HL-60/S4 treated with phorbol 12-myristate 13-acetate at 8.2 ng/mL for 4 days and 3 days (cell line): ENCODE results near the gene RASGRP1.
"Not testable (repeated sequence)": the region's sequence is repeated elsewhere in the genome, so short reads cannot be mapped to it uniquely, and the experiment has no call there.

Source experiments
- in situ Hi-C: fragments of 300-500 bp; cut with MboI; formaldehyde crosslinking; loops from 2 replicates; pipeline ENCODE4 v1.15.0; 2022; ENCODE audit warnings: low sequenced_read_pairs

RASGRP1 gene

GRCh38 chr15:38564557-38565286 lies at the start of gene RASGRP1:
RASGRP1 (minus strand) TSS chr15:38564814; CDS start chr15:38564628, 186 bp downstream.
- in situ Hi-C loops = no loop called here

GRCh38 chr15:38613085-38613484 lies 48.5 kb upstream of the RASGRP1 start:
- in situ Hi-C loops = no loop called here

- in situ Hi-C loops = no loop called here
Measured at GRCh38 chr15:38612159-38612863, 47.7 kb upstream of the RASGRP1 start.

- in situ Hi-C loops = no loop called here
Measured at GRCh38 chr15:38611228-38611627, 46.6 kb upstream of the RASGRP1 start.

GRCh38 chr15:38610748-38611147 lies 46.1 kb upstream of the RASGRP1 start:
- in situ Hi-C loops = no loop called here

GRCh38 chr15:38609097-38609738 lies 44.6 kb upstream of the RASGRP1 start:
- in situ Hi-C loops = no loop called here

GRCh38 chr15:38608682-38609081 lies 44.1 kb upstream of the RASGRP1 start:
- in situ Hi-C loops = no loop called here

- in situ Hi-C loops = no loop called here
Measured at GRCh38 chr15:38605744-38606143, 41.1 kb upstream of the RASGRP1 start.

- in situ Hi-C loops = no loop called here
Measured at GRCh38 chr15:38603672-38604071, 39.1 kb upstream of the RASGRP1 start.

- in situ Hi-C loops = no loop called here
Measured at GRCh38 chr15:38602910-38603670, 38.5 kb upstream of the RASGRP1 start.

GRCh38 chr15:38600236-38600635 lies 35.6 kb upstream of the RASGRP1 start:
- in situ Hi-C loops = no loop called here

- in situ Hi-C loops = no loop called here
Measured at GRCh38 chr15:38598749-38599148, 34.1 kb upstream of the RASGRP1 start.

- in situ Hi-C loops = no loop called here
Measured at GRCh38 chr15:38597219-38597800, 32.7 kb upstream of the RASGRP1 start.

- in situ Hi-C loops = no loop called here
Measured at GRCh38 chr15:38593524-38593923, 28.9 kb upstream of the RASGRP1 start.

- in situ Hi-C loops = no loop called here
Measured at GRCh38 chr15:38589502-38589901, 24.9 kb upstream of the RASGRP1 start.

GRCh38 chr15:38588672-38589071 lies 24.1 kb upstream of the RASGRP1 start:
- in situ Hi-C loops = no loop called here

- in situ Hi-C loops = no loop called here
Measured at GRCh38 chr15:38587214-38587613, 22.6 kb upstream of the RASGRP1 start.

- in situ Hi-C loops = not testable (repeated sequence)
Measured at GRCh38 chr15:38586005-38586404, 21.4 kb upstream of the RASGRP1 start.

GRCh38 chr15:38578626-38579025 lies 14.0 kb upstream of the RASGRP1 start:
- in situ Hi-C loops = no loop called here

GRCh38 chr15:38577424-38577987 lies 12.9 kb upstream of the RASGRP1 start:
- in situ Hi-C loops = no loop called here
